T-helper 1 cell (primary cell): ENCODE measurements around the gene ARL5C.
"Not testable (repeated sequence)": the region's sequence is repeated elsewhere in the genome, so short reads cannot be mapped to it uniquely, and the experiment has no call there.

Experiments
- DNase-seq, 5 donors: peaks; one replicate each; pipeline ENCODE4 v3.0.0-alpha.2; 2012 to 2020

Gene ARL5C

GRCh38 chr17:39139561-39139960 is 26.4 kb downstream of the ARL5C start:
- no peak for DNase-seq

GRCh38 chr17:39139161-39139511 is 26.8 kb downstream of the ARL5C start:
- DNase-seq, result no peak

GRCh38 chr17:39138431-39139160 is 27.4 kb downstream of the ARL5C start:
- no peak for DNase-seq

GRCh38 chr17:39134878-39135277 is 31.1 kb downstream of the ARL5C start:
- no peak for DNase-seq

GRCh38 chr17:39132192-39132610 is 33.8 kb downstream of the ARL5C start:
- DNase-seq, result no peak

GRCh38 chr17:39131616-39132015 is 34.3 kb downstream of the ARL5C start:
- no peak for DNase-seq

- DNase-seq, result no peak
These were observed 35.8 kb downstream of the ARL5C start for GRCh38 chr17:39130205-39130604.

- not testable (repeated sequence) for DNase-seq
These were observed 36.4 kb downstream of the ARL5C start for GRCh38 chr17:39129544-39129943.

GRCh38 chr17:39126436-39126835 is 39.5 kb downstream of the ARL5C start:
- DNase-seq, result no peak

- DNase-seq, result no peak
These were observed 40.7 kb downstream of the ARL5C start for GRCh38 chr17:39125143-39125875.

- no peak for DNase-seq
These were observed 42.3 kb downstream of the ARL5C start for GRCh38 chr17:39123627-39124026.

- DNase-seq, result no peak
These were observed 43.0 kb downstream of the ARL5C start for GRCh38 chr17:39122991-39123390.

- not testable (repeated sequence) for DNase-seq
These were observed 44.0 kb downstream of the ARL5C start for GRCh38 chr17:39121919-39122318.

- DNase-seq, result no peak
These were observed 47.1 kb downstream of the ARL5C start for GRCh38 chr17:39118674-39119419.

GRCh38 chr17:39116224-39116623 is 49.7 kb downstream of the ARL5C start:
- DNase-seq, result no peak

GRCh38 chr17:39115135-39115534 is 50.8 kb downstream of the ARL5C start:
- no peak for DNase-seq

GRCh38 chr17:39114723-39115122 is 51.2 kb downstream of the ARL5C start:
- no peak for DNase-seq

- DNase-seq, result no peak
These were observed 52.1 kb downstream of the ARL5C start for GRCh38 chr17:39113871-39114270.

GRCh38 chr17:39110435-39111136 is 55.4 kb downstream of the ARL5C start:
- no peak for DNase-seq

GRCh38 chr17:39108461-39109375 is 57.2 kb downstream of the ARL5C start:
- no peak for DNase-seq

- DNase-seq, result no peak
These were observed 58.0 kb downstream of the ARL5C start for GRCh38 chr17:39107973-39108372.

GRCh38 chr17:39107155-39107554 is 58.8 kb downstream of the ARL5C start:
- DNase-seq, result no peak
